Fibroblast of peridontal ligament (primary cell): ENCODE measurements around the gene CASP5.

ENCODE experiments used
- DNase-seq: peaks from one replicate; pipeline ENCODE4 v3.0.0-alpha.2; 2010; ENCODE audit errors: extremely low read depth

Gene CASP5

DNA sequence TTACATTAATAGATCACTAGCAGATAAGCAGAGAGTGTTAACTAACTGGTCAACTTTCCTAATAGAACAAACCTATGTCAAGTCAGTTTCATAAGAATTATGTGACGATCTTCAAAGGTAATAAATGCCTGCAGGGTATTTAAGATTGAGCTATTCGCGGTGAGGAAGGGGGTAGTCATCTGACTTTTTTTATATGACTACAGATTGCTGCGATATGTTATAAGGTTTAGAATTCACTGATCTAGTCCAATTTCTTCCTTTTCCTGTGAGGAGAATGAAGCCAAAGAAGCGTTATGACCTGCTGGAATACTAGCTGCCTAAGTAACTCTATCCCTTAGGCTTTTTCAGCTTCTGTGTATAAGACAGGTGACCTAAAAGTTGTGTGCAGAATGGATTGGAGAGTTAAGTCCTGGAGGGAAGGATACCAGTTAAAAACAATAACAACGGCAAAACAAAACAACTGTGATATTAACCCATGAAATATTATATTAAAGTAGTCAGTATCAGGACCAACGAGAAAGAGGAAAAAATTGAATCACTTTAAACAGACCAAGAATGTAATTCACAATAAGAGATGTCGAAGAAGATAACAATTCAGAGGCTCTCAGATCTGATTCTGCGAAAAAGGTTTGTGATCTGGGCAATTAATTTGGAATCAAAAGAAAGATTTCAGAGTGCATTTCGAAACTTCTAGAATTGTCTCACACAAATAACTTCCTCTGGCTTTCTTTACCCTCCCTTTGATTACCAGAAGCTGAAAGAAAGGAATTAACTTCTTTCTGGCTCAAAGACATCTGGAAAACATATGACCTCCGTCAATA lies 55.2 kb downstream of the CASP5 start:
- DNase-seq: peak; percentile 50

DNA sequence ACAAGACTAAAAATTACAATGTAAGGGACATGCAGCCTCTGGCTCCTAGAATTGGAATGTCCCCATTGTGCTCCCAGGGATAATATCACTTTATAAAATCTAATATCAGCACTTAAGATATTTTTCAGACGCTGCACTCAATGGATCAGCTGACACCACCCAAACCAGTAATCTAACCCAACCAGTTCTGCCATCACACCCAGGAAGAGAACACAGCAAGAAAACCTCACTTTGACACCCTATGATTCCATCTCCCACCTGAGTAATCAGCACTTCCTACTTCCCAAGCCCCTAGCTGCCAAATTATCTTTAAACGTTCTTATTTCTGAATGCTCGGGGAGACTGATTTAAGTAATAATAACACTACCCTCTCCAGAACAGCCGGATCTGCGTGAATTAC lies 57.2 kb downstream of the CASP5 start:
- DNase-seq: no peak

DNA sequence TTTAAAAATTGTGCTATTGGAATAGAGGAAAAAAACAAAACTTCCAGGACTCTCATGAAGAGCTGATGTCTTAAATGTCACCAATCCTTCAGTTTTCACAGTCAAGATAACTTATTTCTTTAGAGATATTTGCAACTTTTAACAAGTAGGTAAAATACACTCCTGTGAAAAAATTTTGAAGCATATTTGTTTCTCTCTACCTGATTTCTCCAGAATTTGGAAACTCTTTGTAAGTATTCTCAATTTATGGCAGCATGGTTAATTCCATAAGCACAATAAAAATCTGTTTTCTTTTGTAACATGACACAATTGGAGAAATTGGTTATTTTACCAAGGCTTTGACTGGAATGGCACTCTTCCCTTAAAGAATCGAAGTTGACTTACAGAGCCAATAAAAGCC lies 58.7 kb downstream of the CASP5 start:
- no peak for DNase-seq

DNA sequence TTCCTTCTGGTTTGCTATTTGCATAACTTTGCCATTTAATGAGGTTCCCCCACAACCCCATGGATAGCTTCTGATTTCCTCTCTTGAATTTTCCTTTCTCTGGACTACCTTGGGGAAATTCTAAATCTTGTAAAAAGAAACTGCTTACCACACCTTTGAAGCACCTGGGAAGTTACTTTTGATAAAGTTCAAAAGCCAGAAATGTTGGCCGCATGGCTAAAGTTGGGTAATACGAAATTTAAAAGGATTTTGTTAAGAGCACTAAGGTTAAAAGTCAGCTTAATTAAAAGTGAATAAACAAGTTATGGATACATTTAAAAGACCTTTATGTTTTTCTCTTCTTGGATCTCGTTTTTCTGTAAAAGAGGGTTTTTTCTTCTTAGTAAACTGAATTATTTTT lies 60.1 kb downstream of the CASP5 start:
- no peak for DNase-seq

GRCh38 chr11:104957280-104957679 lies 65.7 kb downstream of the CASP5 start:
- DNase-seq: no peak

GRCh38 chr11:104956528-104956927 lies 66.4 kb downstream of the CASP5 start:
- DNase-seq: no peak

- DNase-seq: peak; percentile 72
These were observed 76.1 kb downstream of the CASP5 start for GRCh38 chr11:104946907-104947306.
